SK-N-SH (cell line): Measurements from ENCODE around the gene MAP2K3. TPM values are rescaled to one million over a fixed set of nuclear protein-coding genes. Genes with fewer than 3 reads are reported as not detected.

ENCODE experiments used
- CTCF ChIA-PET: fragments of 300-600, 350-600 bp; formaldehyde crosslinking; extraction: SDS; loops from one replicate; lab custom pipeline; 2021; lab: Yijun Ruan, JAX
- POLR2A ChIA-PET: fragments of 350-600 bp; sonication (Branson Sonifier 250); formaldehyde crosslinking; extraction: SDS; loops from one replicate; lab custom pipeline; 2020; ENCODE audit warnings: antibody characterized with exemption, inconsistent platforms; lab: Yijun Ruan, JAX
- DNase-seq: peaks from one replicate; pipeline ENCODE4 v3.0.0; 2012
- H2AFZ ChIP-seq: fragments of 200-600 bp; sonication (generic); 2 replicates; pipeline ENCODE4 v1.8.1; 2016; ENCODE audit warnings: antibody characterized with exemption, mild to moderate bottlenecking, low read depth
- H3F3A ChIP-seq: fragments of 200-600 bp; sonication (generic); replicated peaks from 2 replicates; pipeline ENCODE3; 2016; ENCODE audit warnings: antibody characterized with exemption, mild to moderate bottlenecking; ENCODE audit not compliant: insufficient read depth
- H3K27ac ChIP-seq, 2 experiments: fragments of 200-500 bp in 1 of 2; fragments of 200-600 bp in 1 of 2; sonication (Bioruptor generic) in 1 of 2; sonication (generic), shearing (Covaris generic) in 1 of 2; 2 replicates each; pipeline versions ENCODE4 v1.5.1 to v1.6.1; 2014 to 2016; ENCODE audit warnings: low read depth in 2 of 2, inconsistent platforms in 1 of 2, low read length in 1 of 2, mild to moderate bottlenecking in 1 of 2, mixed read lengths in 1 of 2
- H3K27me3 ChIP-seq: fragments of 200-600 bp; sonication (generic), shearing (Covaris generic); 2 replicates; pipeline ENCODE4 v1.6.1; 2016; ENCODE audit warnings: mixed run types; ENCODE audit not compliant: insufficient read depth
- H3K36me3 ChIP-seq, 2 experiments: fragments of 200-500 bp in 1 of 2; fragments of 200-600 bp in 1 of 2; sonication (Bioruptor generic) in 1 of 2; sonication (generic) in 1 of 2; replicated peaks in 1 of 2; 2 replicates each; pipeline versions ENCODE3 to v1.5.1; 2014 to 2016; ENCODE audit warnings: low read length in 1 of 2, mild to moderate bottlenecking in 1 of 2; ENCODE audit not compliant: insufficient read depth in 2 of 2, control insufficient read depth in 1 of 2
- H3K4me1 ChIP-seq, 2 experiments: fragments of 200-500 bp in 1 of 2; fragments of 200-600 bp in 1 of 2; sonication (Bioruptor generic) in 1 of 2; sonication (generic), shearing (Covaris generic) in 1 of 2; 2 replicates each; pipeline versions ENCODE4 v1.5.1 to v1.6.1; 2014 to 2016; ENCODE audit warnings: low read depth in 1 of 2, low read length in 1 of 2, mixed run types in 1 of 2; ENCODE audit not compliant: insufficient read depth in 2 of 2, control insufficient read depth in 1 of 2
- H3K4me2 ChIP-seq: fragments of 200-600 bp; sonication (generic), shearing (Covaris generic); 2 replicates; pipeline ENCODE4 v1.6.1; 2017; ENCODE audit warnings: mixed run types
- H3K4me3 ChIP-seq, 2 experiments: fragments of 200-500 bp in 1 of 2; fragments of 200-600 bp in 1 of 2; sonication (Bioruptor generic) in 1 of 2; sonication (generic), shearing (Covaris generic) in 1 of 2; 2 replicates each; pipeline versions ENCODE4 v1.5.1 to v1.8.1; 2014 to 2016; ENCODE audit warnings: low read depth in 2 of 2, inconsistent platforms in 1 of 2, low read length in 1 of 2, mild to moderate bottlenecking in 1 of 2, mixed read lengths in 1 of 2, moderate library complexity in 1 of 2
- H3K79me2 ChIP-seq: fragments of 200-600 bp; sonication (generic); 2 replicates; pipeline ENCODE4 v1.8.1; 2017; ENCODE audit warnings: mild to moderate bottlenecking; ENCODE audit not compliant: insufficient read depth
- H3K9ac ChIP-seq: fragments of 200-600 bp; sonication (generic); 2 replicates; pipeline ENCODE4 v1.6.1; 2017; ENCODE audit warnings: mixed run types
- H3K9me2 ChIP-seq: fragments of 200-600 bp; sonication (generic); 2 replicates; pipeline ENCODE4 v1.6.1; 2017; ENCODE audit warnings: mixed run types
- H3K9me3 ChIP-seq: fragments of 200-600 bp; sonication (generic); 2 replicates; pipeline ENCODE4 v1.6.1; 2017; ENCODE audit warnings: mixed run types, mild to moderate bottlenecking, moderate library complexity
- H4K20me1 ChIP-seq: fragments of 200-600 bp; sonication (generic); 2 replicates; pipeline ENCODE4 v1.6.1; 2017; ENCODE audit warnings: mild to moderate bottlenecking, mixed run types; ENCODE audit not compliant: insufficient read depth
- CHD2 ChIP-seq: fragments of 150-350 bp; IDR thresholded peaks from 2 replicates; pipeline ENCODE4 v1.6.1; 2018; ENCODE audit warnings: low read length; ENCODE audit not compliant: partially characterized antibody
- EP300 ChIP-seq, 2 experiments: IDR thresholded peaks; 2 replicates each; pipeline versions ENCODE4 v1.4.0 to v1.6.1; 2012; ENCODE audit warnings: borderline replicate concordance in 1 of 2, low read depth in 1 of 2, low read length in 1 of 2
- EZH2phosphoT487 ChIP-seq: fragments of 200-600 bp; sonication (generic); IDR thresholded peaks from 2 replicates; pipeline ENCODE4 v1.6.1; 2017; ENCODE audit warnings: low read depth, mixed run types, mild to moderate bottlenecking, antibody characterized with exemption, moderate library complexity, borderline replicate concordance
- FOSL2 ChIP-seq: IDR thresholded peaks from 2 replicates; pipeline ENCODE4 v1.4.0; 2012; ENCODE audit warnings: low read depth, mild to moderate bottlenecking, moderate library complexity, borderline replicate concordance
- FOXJ3 ChIP-seq: sonication (generic); formaldehyde crosslinking; IDR thresholded peaks from 2 replicates; pipeline ENCODE4 v1.5.1; 2020; ENCODE audit warnings: mild to moderate bottlenecking, missing genetic modification reagents
- GABPA ChIP-seq: IDR thresholded peaks from 2 replicates; pipeline ENCODE4 v1.4.0; 2012; ENCODE audit warnings: low read depth, mild to moderate bottlenecking
- GATA2 ChIP-seq: sonication (generic); formaldehyde crosslinking; IDR thresholded peaks from 2 replicates; pipeline ENCODE4 v1.5.0; 2020; ENCODE audit warnings: mild to moderate bottlenecking, missing genetic modification reagents
- MXI1 ChIP-seq: IDR thresholded peaks from 2 replicates; pipeline ENCODE4 v1.6.1; 2012; ENCODE audit warnings: mild to moderate bottlenecking, low read depth, low read length, improper control_type of control experiment
- NFIC ChIP-seq: IDR thresholded peaks from 2 replicates; pipeline ENCODE4 v1.4.0; 2012; ENCODE audit warnings: borderline replicate concordance
- NRF1 ChIP-seq: IDR thresholded peaks from 2 replicates; pipeline ENCODE4 v1.6.1; 2012; ENCODE audit warnings: low read depth, mild to moderate bottlenecking, low read length
- RCOR1 ChIP-seq: fragments of 150-350 bp; IDR thresholded peaks from 2 replicates; pipeline ENCODE4 v1.6.1; 2017; ENCODE audit warnings: antibody characterized with exemption, low read length
- REST ChIP-seq: IDR thresholded peaks from 2 replicates; pipeline ENCODE4 v1.6.1; 2012; ENCODE audit warnings: mild to moderate bottlenecking, low read depth, low read length, moderate library complexity
- RFX5 ChIP-seq: IDR thresholded peaks from 2 replicates; pipeline ENCODE4 v1.6.1; 2012; ENCODE audit warnings: mild to moderate bottlenecking, improper control_type of control experiment, low read length
- TAF1 ChIP-seq: IDR thresholded peaks from 2 replicates; pipeline ENCODE4 v1.6.1; 2012; ENCODE audit warnings: low read depth, mild to moderate bottlenecking, low read length, moderate library complexity, borderline replicate concordance
- TCF12 ChIP-seq: IDR thresholded peaks from 2 replicates; pipeline ENCODE4 v1.4.0; 2012
- TEAD4 ChIP-seq: IDR thresholded peaks from 2 replicates; pipeline ENCODE4 v1.4.0; 2012; ENCODE audit warnings: mild to moderate bottlenecking, borderline replicate concordance; ENCODE audit not compliant: insufficient read depth
- WGBS: methylation state at CpG from one replicate; pipeline ENCODE4 v1.1.6; 2017; ENCODE audit warnings: low lambda C conversion rate; 5-methylcytosine and 5-hydroxymethylcytosine counted together
- polyA plus RNA-seq, 3 experiments: library from polyadenylated mRNA; depleted of rRNA; stranded (reverse); fragments of >200 nt; gene quantifications; 2 replicates each; pipeline ENCODE4 v1.2.3, GENCODE V29; 2012
- TF ChIP-seq, protein P1 (sequence below): IDR thresholded peaks from 2 replicates; pipeline ENCODE4; 2012

The MAP2K3 gene
- polyA plus RNA-seq, 1 of the 3 experiments (the other 2 are of a cell fraction): 30.0 TPM

DNA sequence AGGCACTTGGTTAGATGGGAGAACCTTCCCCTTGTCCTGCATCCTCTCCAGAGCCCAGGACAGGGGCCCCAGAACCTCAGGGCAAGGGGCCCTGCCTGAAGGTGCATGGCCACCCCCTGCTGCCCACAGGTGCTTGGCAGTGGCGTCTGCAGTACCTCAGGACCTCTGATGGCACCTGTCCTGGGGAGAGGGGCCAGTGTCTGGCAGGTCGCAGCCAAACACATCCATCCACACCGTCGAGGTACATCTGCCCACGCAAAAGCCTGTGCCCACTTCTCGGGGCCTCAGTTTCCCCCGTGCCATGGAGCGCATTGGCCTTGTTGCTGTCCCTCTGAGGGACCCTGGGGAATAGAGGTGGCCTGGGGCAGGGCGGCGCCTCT lies 9.3 kb downstream of the MAP2K3 start:
- Histone ChIP-seq H3K36me3 (no peaks in the 10 kb centered on the region), H3K27ac (peak overlapping the region in 1 of 2 experiments; percentile 62; a peak in 2 of 4 replicates), H3K9ac (no peak overlapping the region), H3K4me2 (no peak overlapping the region), H3F3A (no peaks in the 10 kb centered on the region), H3K27me3 (0 out of 2 replicates have a peak, but pooled peaks cover 5% of the 10 kb centered on the region), H3K79me2 (peaks cover 97% of the 10 kb centered on the region), H3K4me1 (peaks cover 12 to 61% of the 10 kb centered on the region in 2 experiments; a peak in 3 of 4 replicates), H4K20me1 (peaks cover 97% of the 10 kb centered on the region), H2AFZ (no peak overlapping the region), H3K9me3 (no peaks in the 10 kb centered on the region), H3K9me2 (no peaks in the 10 kb centered on the region), H3K4me3 (no peak overlapping the region)
- ChIA-PET CTCF (interaction anchor here (1.4 kb wide), 1 partner anchor 14 kb away, joined by 3 read pairs; no protein-coding TSS in a partner anchor), POLR2A (no interaction called here)
- WGBS: 46% methylated on average over 10 of the region's 10 CpGs
- DNase-seq: peak; percentile 24
- TF ChIP-seq GABPA (no peak), EZH2phosphoT487 (no peak), TAF1 (no peak), REST (no peak), EP300 (IDR thresholded peaks at IDR 0.05; ENCODE audit: borderline replicate concordance in 1 of 2, low read depth in 1 of 2, low read length in 1 of 2) (no peak), RFX5 (no peak), TEAD4 (no peak), TCF12 (no peak)
- TF ChIP-seq, protein P1, sequence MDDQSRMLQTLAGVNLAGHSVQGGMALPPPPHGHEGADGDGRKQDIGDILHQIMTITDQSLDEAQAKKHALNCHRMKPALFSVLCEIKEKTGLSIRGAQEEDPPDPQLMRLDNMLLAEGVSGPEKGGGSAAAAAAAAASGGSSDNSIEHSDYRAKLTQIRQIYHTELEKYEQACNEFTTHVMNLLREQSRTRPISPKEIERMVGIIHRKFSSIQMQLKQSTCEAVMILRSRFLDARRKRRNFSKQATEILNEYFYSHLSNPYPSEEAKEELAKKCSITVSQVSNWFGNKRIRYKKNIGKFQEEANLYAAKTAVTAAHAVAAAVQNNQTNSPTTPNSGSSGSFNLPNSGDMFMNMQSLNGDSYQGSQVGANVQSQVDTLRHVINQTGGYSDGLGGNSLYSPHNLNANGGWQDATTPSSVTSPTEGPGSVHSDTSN: no peak

- DNase-seq: peak; percentile 89
- TF ChIP-seq NFIC (no peak), NRF1 (no peak), FOXJ3 (CRISPR knock-in tag) (0 out of 2 replicates have a peak, but pooled peaks have one; percentile 65), FOSL2 (no peak), EP300 (IDR thresholded peaks at IDR 0.05; ENCODE audit: borderline replicate concordance in 1 of 2, low read depth in 1 of 2, low read length in 1 of 2) (peak in 1 of 2 experiments; percentile 82; a peak in 2 of 4 replicates), MXI1 (peak; percentile 69; the same call in 1 of the 2 replicates), CHD2 (peak; percentile 32), RCOR1 (peak; percentile 83), GATA2 (peak; percentile 98)
- TF ChIP-seq, all 33 proteins: peak for 6
- H3K4me2 ChIP-seq: no peak overlapping the region
- H3K27me3 ChIP-seq: 0 out of 2 replicates have a peak, but pooled peaks cover 5% of the 10 kb centered on the region
- H3K9me3 ChIP-seq: no peaks in the 10 kb centered on the region
- H3K36me3 ChIP-seq: no peaks in the 10 kb centered on the region
- CTCF ChIA-PET: interaction anchor here (1.4 to 2.4 kb wide), 3 partner anchors 9 to 218 kb away, joined by 4 to 8 read pairs (median 4); no protein-coding TSS in a partner anchor
- no peak overlapping the region for H3K4me3 ChIP-seq
- H3K79me2 ChIP-seq: peaks cover 90% of the 10 kb centered on the region
- POLR2A ChIA-PET: no interaction called here
- H3K27ac ChIP-seq: peak overlapping the region in 1 of 2 experiments; percentile 62; a peak in 2 of 4 replicates
- WGBS: 31% methylated on average over 12 of the region's 12 CpGs
- no peak overlapping the region for H2AFZ ChIP-seq
- peaks cover 8 to 54% of the 10 kb centered on the region in 2 experiments; a peak in 3 of 4 replicates for H3K4me1 ChIP-seq
- no peaks in the 10 kb centered on the region for H3F3A ChIP-seq
- H3K9ac ChIP-seq: no peak overlapping the region
- H3K9me2 ChIP-seq: no peaks in the 10 kb centered on the region
- H4K20me1 ChIP-seq: peaks cover 91% of the 10 kb centered on the region
These were observed 10.0 kb downstream of the MAP2K3 start for GRCh38 chr17:21294321-21295035.
